OCI-LY1 (cell line): ENCODE data around the gene PTPRA.

Experiments used
- H2AFZ ChIP-seq: fragments of 200-600 bp; sonication (generic), shearing (Covaris generic); 2 replicates; pipeline ENCODE4 v1.6.0; 2014; ENCODE audit warnings: antibody characterized with exemption, mild to moderate bottlenecking, low read length
- H3F3A ChIP-seq: fragments of 200-600 bp; sonication (generic), shearing (Covaris generic); 2 replicates; pipeline ENCODE4 v1.6.0; 2014; ENCODE audit warnings: mild to moderate bottlenecking, antibody characterized with exemption, low read length, moderate library complexity; ENCODE audit not compliant: insufficient read depth
- H3K27ac ChIP-seq: fragments of 200-600 bp; sonication (generic); 2 replicates; pipeline ENCODE4 v1.5.1; 2014; ENCODE audit warnings: low read length, mixed run types, mild to moderate bottlenecking, low read depth; ENCODE audit not compliant: poor library complexity, severe bottlenecking
- H3K27me3 ChIP-seq: fragments of 200-600 bp; sonication (generic); 2 replicates; pipeline ENCODE4 v1.6.0; 2014; ENCODE audit warnings: antibody characterized with exemption, mild to moderate bottlenecking, low read length, moderate library complexity; ENCODE audit not compliant: insufficient read depth
- H3K36me3 ChIP-seq: fragments of 200-600 bp; sonication (generic); 2 replicates; pipeline ENCODE4 v1.6.1; 2014; ENCODE audit warnings: mild to moderate bottlenecking, antibody characterized with exemption, low read length, moderate library complexity, mixed read lengths; ENCODE audit not compliant: insufficient read depth
- H3K4me1 ChIP-seq: fragments of 200-600 bp; sonication (generic); 2 replicates; pipeline ENCODE4 v1.5.1; 2014; ENCODE audit warnings: mild to moderate bottlenecking, low read length, moderate library complexity; ENCODE audit not compliant: insufficient read depth, severe bottlenecking
- H3K4me2 ChIP-seq: fragments of 200-600 bp; sonication (generic), shearing (Covaris generic); 2 replicates; pipeline ENCODE4 v1.6.1; 2014; ENCODE audit warnings: low read length
- H3K4me3 ChIP-seq: fragments of 200-600 bp; sonication (generic); 2 replicates; pipeline ENCODE4 v1.5.1; 2014; ENCODE audit warnings: low read length, low read depth, mild to moderate bottlenecking, mixed read lengths; ENCODE audit not compliant: poor library complexity, severe bottlenecking
- H3K79me2 ChIP-seq: fragments of 200-600 bp; shearing (Covaris generic); 2 replicates; pipeline ENCODE4 v1.6.1; 2016; ENCODE audit warnings: mixed run types, low read length, mixed read lengths; ENCODE audit not compliant: insufficient read depth
- H3K9ac ChIP-seq: fragments of 200-600 bp; sonication (generic), shearing (Covaris generic); 2 replicates; pipeline ENCODE4 v1.6.1; 2014; ENCODE audit warnings: mild to moderate bottlenecking, low read length, mixed read lengths
- H3K9me2 ChIP-seq: fragments of 200-600 bp; sonication (generic), shearing (Covaris generic); 2 replicates; pipeline ENCODE4 v1.6.1; 2014; ENCODE audit warnings: low read depth, mild to moderate bottlenecking, low read length, mixed read lengths
- H3K9me3 ChIP-seq: fragments of 200-600 bp; shearing (Covaris generic); 2 replicates; pipeline ENCODE4 v1.6.1; 2014; ENCODE audit warnings: low read length, mixed read lengths
- H4K20me1 ChIP-seq: fragments of 200-600 bp; sonication (generic), shearing (Covaris generic); 2 replicates; pipeline ENCODE4 v1.6.0; 2016; ENCODE audit warnings: mild to moderate bottlenecking, low read length; ENCODE audit not compliant: insufficient read depth
- CTCF ChIP-seq: fragments of 200-600 bp; sonication (generic), shearing (Covaris generic); IDR thresholded peaks from 2 replicates; pipeline ENCODE4 v1.5.1; 2017; ENCODE audit warnings: mild to moderate bottlenecking, antibody characterized with exemption, low read length, moderate library complexity, mixed read lengths
- EZH2 ChIP-seq: fragments of 200-600 bp; sonication (generic), shearing (Covaris generic); IDR thresholded peaks from 2 replicates; pipeline ENCODE4 v1.8.0; 2017; ENCODE audit warnings: borderline replicate concordance, mixed run types, mild to moderate bottlenecking, antibody characterized with exemption, low read length, moderate library complexity, mixed read lengths

The PTPRA gene

GRCh38 chr20:3084283-3084985 lies 211.2 kb downstream of the PTPRA start, which contains the start of gene AVP:
Gene AVP, minus strand, starts transcription at chr20:3084724. Its CDS starts 50 bp downstream, at chr20:3084674.
- Histone ChIP-seq H2AFZ (no peak within 1 kb of the TSS), H3K9me2 (no peaks in the 10 kb centered on the region), H3K9me3 (no peaks in the 10 kb centered on the region), H3K4me3 (no peak within 1 kb of the TSS), H3K4me2 (no peak within 1 kb of the TSS), H3K4me1 (no peaks in the 10 kb centered on the region), H4K20me1 (no peaks in the 10 kb centered on the region), H3K27me3 (no peaks in the 10 kb centered on the region), H3K9ac (no peak within 1 kb of the TSS), H3K79me2 (no peaks in the 10 kb centered on the region), H3K36me3 (no peaks in the 10 kb centered on the region), H3K27ac (no peak within 1 kb of the TSS), H3F3A (no peaks in the 10 kb centered on the region)
- no peak for TF ChIP-seq EZH2
- TF ChIP-seq CTCF: no peak

GRCh38 chr20:3084986-3085360 lies 211.7 kb downstream of the PTPRA start:
- Histone ChIP-seq H3K4me3 (no peak overlapping the region), H3K79me2 (no peaks in the 10 kb centered on the region), H2AFZ (no peak overlapping the region), H3F3A (no peaks in the 10 kb centered on the region), H3K4me1 (no peaks in the 10 kb centered on the region), H3K9me2 (no peaks in the 10 kb centered on the region), H3K9ac (no peak overlapping the region), H3K27ac (no peak overlapping the region), H3K4me2 (no peak overlapping the region), H3K9me3 (no peaks in the 10 kb centered on the region), H3K36me3 (no peaks in the 10 kb centered on the region), H3K27me3 (no peaks in the 10 kb centered on the region; the same call in 1 of the 2 replicates), H4K20me1 (no peaks in the 10 kb centered on the region)
- no peak for TF ChIP-seq EZH2
- TF ChIP-seq CTCF: no peak

GRCh38 chr20:3085571-3086072 lies 212.3 kb downstream of the PTPRA start:
- no peaks in the 10 kb centered on the region for H3K79me2 ChIP-seq
- no peak overlapping the region for H3K4me3 ChIP-seq
- H3K4me2 ChIP-seq: no peak overlapping the region
- no peak overlapping the region for H2AFZ ChIP-seq
- no peaks in the 10 kb centered on the region for H3F3A ChIP-seq
- no peaks in the 10 kb centered on the region for H3K36me3 ChIP-seq
- no peaks in the 10 kb centered on the region for H3K9me2 ChIP-seq
- H3K9me3 ChIP-seq: no peaks in the 10 kb centered on the region
- no peak overlapping the region for H3K27ac ChIP-seq
- H3K27me3 ChIP-seq: no peaks in the 10 kb centered on the region; the same call in 1 of the 2 replicates
- no peaks in the 10 kb centered on the region for H3K4me1 ChIP-seq
- H3K9ac ChIP-seq: no peak overlapping the region
- H4K20me1 ChIP-seq: no peaks in the 10 kb centered on the region
- no peak for TF ChIP-seq EZH2
- TF ChIP-seq CTCF: no peak
